SIG-M5 treated with dmso at 0.1 percent for 504 hours (cell line): ENCODE results near the gene CNN2.

Experiments
- DNase-seq: peaks from one replicate; lab custom pipeline; 2025; ENCODE audit not compliant: unreplicated experiment; lab: John Stamatoyannopoulos, UW

Gene CNN2

GRCh38 chr19:1080360-1081161 is 54.2 kb downstream of the CNN2 start:
- no peak for DNase-seq

- no peak for DNase-seq
These were observed 55.1 kb downstream of the CNN2 start for GRCh38 chr19:1081301-1082164.

- peak; percentile 74 for DNase-seq
These were observed 55.9 kb downstream of the CNN2 start for GRCh38 chr19:1082165-1082927.

GRCh38 chr19:1082928-1083816 is 56.8 kb downstream of the CNN2 start:
- no peak for DNase-seq

- no peak for DNase-seq
These were observed 57.8 kb downstream of the CNN2 start for GRCh38 chr19:1084024-1084868.

GRCh38 chr19:1085053-1085658 is 58.7 kb downstream of the CNN2 start:
- DNase-seq = no peak

- no peak for DNase-seq
These were observed 59.5 kb downstream of the CNN2 start for GRCh38 chr19:1085676-1086442.

- no peak for DNase-seq
These were observed 60.2 kb downstream of the CNN2 start for GRCh38 chr19:1086613-1087012.

GRCh38 chr19:1087813-1088415 is 61.5 kb downstream of the CNN2 start:
- DNase-seq = peak; percentile 91

GRCh38 chr19:1088416-1089010 is 62.1 kb downstream of the CNN2 start:
- DNase-seq = no peak
